ENCODE measurements around the gene AP4B1.

DNA sequence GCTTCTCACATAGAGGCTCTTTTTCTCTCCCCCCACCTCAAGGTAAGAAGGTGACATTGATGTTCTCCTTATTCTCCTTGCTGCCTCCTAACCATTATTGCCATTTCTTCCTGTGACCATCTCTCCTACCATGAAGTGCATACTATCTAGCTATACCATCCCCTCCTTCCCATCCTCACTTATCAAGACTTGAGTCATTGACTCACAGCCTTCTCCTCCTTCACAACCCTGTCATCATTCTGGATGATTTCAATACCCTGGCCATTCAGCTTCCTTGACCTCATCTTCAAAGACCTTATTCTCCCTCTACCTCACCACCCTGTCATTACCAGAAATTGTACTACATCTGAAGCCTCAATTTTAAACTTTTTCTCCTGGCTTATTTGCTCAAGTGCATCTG, 13.6 kb upstream of the AP4B1 start:
- TF ChIP-seq, protein P1, sequence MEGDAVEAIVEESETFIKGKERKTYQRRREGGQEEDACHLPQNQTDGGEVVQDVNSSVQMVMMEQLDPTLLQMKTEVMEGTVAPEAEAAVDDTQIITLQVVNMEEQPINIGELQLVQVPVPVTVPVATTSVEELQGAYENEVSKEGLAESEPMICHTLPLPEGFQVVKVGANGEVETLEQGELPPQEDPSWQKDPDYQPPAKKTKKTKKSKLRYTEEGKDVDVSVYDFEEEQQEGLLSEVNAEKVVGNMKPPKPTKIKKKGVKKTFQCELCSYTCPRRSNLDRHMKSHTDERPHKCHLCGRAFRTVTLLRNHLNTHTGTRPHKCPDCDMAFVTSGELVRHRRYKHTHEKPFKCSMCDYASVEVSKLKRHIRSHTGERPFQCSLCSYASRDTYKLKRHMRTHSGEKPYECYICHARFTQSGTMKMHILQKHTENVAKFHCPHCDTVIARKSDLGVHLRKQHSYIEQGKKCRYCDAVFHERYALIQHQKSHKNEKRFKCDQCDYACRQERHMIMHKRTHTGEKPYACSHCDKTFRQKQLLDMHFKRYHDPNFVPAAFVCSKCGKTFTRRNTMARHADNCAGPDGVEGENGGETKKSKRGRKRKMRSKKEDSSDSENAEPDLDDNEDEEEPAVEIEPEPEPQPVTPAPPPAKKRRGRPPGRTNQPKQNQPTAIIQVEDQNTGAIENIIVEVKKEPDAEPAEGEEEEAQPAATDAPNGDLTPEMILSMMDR (IDR thresholded peaks at IDR 0.05; ENCODE audit: insufficient read depth, low read length, poor library complexity, severe bottlenecking): no peak
- no peak for TF ChIP-seq EZH2phosphoT487 (conservative IDR thresholded peaks at IDR 0.05; ENCODE audit: low read length)
